H1 (cell line): ENCODE results near the gene SIGLEC14. TPM values are rescaled to one million over a fixed set of nuclear protein-coding genes. Genes with fewer than 3 reads are reported as not detected.

Source experiments
- CTCF ChIA-PET: fragments of 300-600 bp; sonication (Branson Sonifier 250); formaldehyde crosslinking; loops from one replicate; lab custom pipeline; 2021; ENCODE audit not compliant: partially characterized antibody; lab: Charles Lee
- POLR2A ChIA-PET: fragments of 300-600 bp; sonication (Branson Sonifier 250); formaldehyde crosslinking; loops from one replicate; lab custom pipeline; 2021; ENCODE audit warnings: inconsistent platforms; ENCODE audit not compliant: partially characterized antibody; lab: Charles Lee
- DNase-seq, 2 experiments: peaks; one replicate each; pipeline versions ENCODE4 v3.0.0 to v3.0.0-alpha.2; 2010 to 2022; ENCODE audit warnings: low spot score in 2 of 2, low read depth in 1 of 2, mixed read lengths in 1 of 2
- FAIRE-seq: peaks from 2 replicates; lab custom pipeline; 2011; peaks lifted over from hg19 to GRCh38; lab: Jason Lieb, UNC
- H2AFZ ChIP-seq: 2 replicates; pipeline ENCODE4 v1.8.1; 2012; ENCODE audit warnings: low read length, inconsistent platforms
- H2AK5ac ChIP-seq: 2 replicates; pipeline ENCODE4 v1.6.1; 2013; ENCODE audit warnings: low read depth, low read length
- H2BK120ac ChIP-seq: replicated peaks from 2 replicates; pipeline ENCODE3; 2013; ENCODE audit warnings: low read depth, low read length, inconsistent platforms
- H2BK12ac ChIP-seq: 2 replicates; pipeline ENCODE4 v1.6.1; 2013; ENCODE audit warnings: low read depth, low read length
- H2BK15ac ChIP-seq: 2 replicates; pipeline ENCODE4 v1.6.1; 2013; ENCODE audit warnings: low read length
- H2BK20ac ChIP-seq: 2 replicates; pipeline ENCODE4 v1.6.1; 2013; ENCODE audit warnings: low read length
- H2BK5ac ChIP-seq: 2 replicates; pipeline ENCODE4 v1.6.1; 2013; ENCODE audit warnings: low read depth, low read length
- H3K14ac ChIP-seq: 2 replicates; pipeline ENCODE4 v1.6.1; 2013; ENCODE audit warnings: inconsistent platforms; ENCODE audit not compliant: insufficient read length
- H3K18ac ChIP-seq: 2 replicates; pipeline ENCODE4 v1.6.1; 2013; ENCODE audit warnings: low read length; ENCODE audit errors: extremely low read depth
- H3K23ac ChIP-seq: 2 replicates; pipeline ENCODE4 v1.6.1; 2013; ENCODE audit warnings: inconsistent platforms; ENCODE audit not compliant: insufficient read length
- H3K23me2 ChIP-seq: 2 replicates; pipeline ENCODE4 v1.6.1; 2013; ENCODE audit warnings: low read depth, low read length
- H3K27ac ChIP-seq: 2 replicates; pipeline ENCODE4 v1.6.1; 2011; ENCODE audit warnings: low read depth, low read length, inconsistent platforms
- H3K27me3 ChIP-seq, 4 experiments: replicated peaks in 1 of 4; 1 replicate in 1 of 4; 2 replicates in 3 of 4; pipeline versions ENCODE4 v1.6.1 to v1.8.1; 2011 to 2013; ENCODE audit warnings: low read length in 3 of 4, mild to moderate bottlenecking in 3 of 4, inconsistent platforms in 2 of 4, mixed read lengths in 2 of 4, moderate library complexity in 1 of 4; ENCODE audit not compliant: control insufficient read depth in 3 of 4, insufficient read depth in 3 of 4; ENCODE audit errors: extremely low read depth in 1 of 4
- H3K36me3 ChIP-seq, 4 experiments: 2 replicates each; pipeline versions ENCODE4 v1.6.1 to v1.8.1; 2011 to 2013; ENCODE audit warnings: mild to moderate bottlenecking in 4 of 4, low read length in 3 of 4, moderate library complexity in 2 of 4, control low read depth in 1 of 4, inconsistent platforms in 1 of 4; ENCODE audit not compliant: insufficient read depth in 4 of 4, control insufficient read depth in 2 of 4
- H3K4ac ChIP-seq: replicated peaks from 2 replicates; pipeline ENCODE3; 2013; ENCODE audit warnings: low read length, low read depth, mixed read lengths, inconsistent platforms; ENCODE audit not compliant: insufficient read length
- H3K4me1 ChIP-seq, 4 experiments: replicated peaks in 1 of 4; 1 replicate in 1 of 4; 2 replicates in 3 of 4; pipeline versions ENCODE4 v1.6.1 to v1.8.1; 2011 to 2013; ENCODE audit warnings: low read length in 3 of 4, inconsistent platforms in 2 of 4, mixed read lengths in 1 of 4; ENCODE audit not compliant: insufficient read depth in 4 of 4, control insufficient read depth in 3 of 4
- H3K4me2 ChIP-seq, 2 experiments: 2 replicates each; pipeline versions ENCODE4 v1.6.1 to v1.8.1; 2011 to 2013; ENCODE audit warnings: low read depth in 2 of 2, low read length in 2 of 2, control low read depth in 1 of 2, inconsistent platforms in 1 of 2, mild to moderate bottlenecking in 1 of 2; ENCODE audit not compliant: insufficient read depth in 1 of 2
- H3K4me3 ChIP-seq, 4 experiments: fragments of 200-600, 300-600 bp in 1 of 4; sonication (generic), shearing (Covaris generic), sonication (Bioruptor Twin) in 1 of 4; 2 replicates each; pipeline versions ENCODE4 v1.5.1 to v1.8.1; 2011 to 2016; ENCODE audit warnings: low read length in 4 of 4, low read depth in 3 of 4, control low read depth in 2 of 4, inconsistent platforms in 2 of 4, mild to moderate bottlenecking in 2 of 4, mixed read lengths in 1 of 4, moderate library complexity in 1 of 4; ENCODE audit not compliant: insufficient read depth in 2 of 4; ENCODE audit errors: extremely low read depth in 1 of 4
- H3K56ac ChIP-seq: replicated peaks from 2 replicates; pipeline ENCODE3; 2013; ENCODE audit warnings: low read depth, mild to moderate bottlenecking, mixed read lengths, low read length, inconsistent platforms; ENCODE audit not compliant: insufficient read length
- H3K79me1 ChIP-seq: 2 replicates; pipeline ENCODE4 v1.6.1; 2013; ENCODE audit warnings: low read depth, low read length, control low read depth
- H3K79me2 ChIP-seq, 2 experiments: 2 replicates each; pipeline versions ENCODE4 v1.6.1 to v1.8.1; 2012 to 2013; ENCODE audit warnings: low read length in 2 of 2, mild to moderate bottlenecking in 2 of 2, inconsistent platforms in 1 of 2; ENCODE audit not compliant: insufficient read depth in 2 of 2, control insufficient read depth in 1 of 2
- H3K9ac ChIP-seq, 4 experiments: replicated peaks in 1 of 4; 1 replicate in 1 of 4; 2 replicates in 3 of 4; pipeline versions ENCODE4 v1.6.1 to v1.8.1; 2011 to 2013; ENCODE audit warnings: low read depth in 3 of 4, low read length in 3 of 4, control low read depth in 2 of 4, mild to moderate bottlenecking in 2 of 4, moderate library complexity in 2 of 4, inconsistent platforms in 1 of 4; ENCODE audit errors: extremely low read depth in 1 of 4
- H3K9me3 ChIP-seq, 2 experiments: 2 replicates each; pipeline versions ENCODE4 v1.6.1 to v1.8.1; 2012 to 2013; ENCODE audit warnings: mild to moderate bottlenecking in 2 of 2, moderate library complexity in 2 of 2, control low read depth in 1 of 2, inconsistent platforms in 1 of 2, low read depth in 1 of 2, low read length in 1 of 2, mixed read lengths in 1 of 2; ENCODE audit not compliant: insufficient read depth in 2 of 2
- H4K20me1 ChIP-seq, 2 experiments: replicated peaks in 1 of 2; 2 replicates each; pipeline versions ENCODE3 to v1.8.1; 2011 to 2013; ENCODE audit warnings: inconsistent platforms in 2 of 2, low read length in 2 of 2, mild to moderate bottlenecking in 1 of 2; ENCODE audit not compliant: insufficient read depth in 2 of 2, control insufficient read depth in 1 of 2
- H4K5ac ChIP-seq: 2 replicates; pipeline ENCODE4 v1.6.1; 2013; ENCODE audit warnings: low read length, low read depth, mixed read lengths, inconsistent platforms; ENCODE audit not compliant: insufficient read length
- H4K8ac ChIP-seq: 2 replicates; pipeline ENCODE4 v1.8.0; 2013; ENCODE audit warnings: mild to moderate bottlenecking, moderate library complexity, low read length, inconsistent platforms; ENCODE audit not compliant: insufficient read depth; ENCODE audit errors: extremely low read depth
- H4K91ac ChIP-seq: replicated peaks from 2 replicates; pipeline ENCODE3; 2013; ENCODE audit warnings: low read length, mixed read lengths, inconsistent platforms; ENCODE audit not compliant: insufficient read length
- ASH2L ChIP-seq: fragments of 200-600, 300-600 bp; sonication (generic); IDR thresholded peaks from one replicate; pipeline ENCODE4 v1.7.1; 2017; ENCODE audit warnings: low read length
- ATF2 ChIP-seq: IDR thresholded peaks from 2 replicates; pipeline ENCODE4 v1.6.1; 2012; ENCODE audit warnings: low read length, inconsistent platforms
- CTBP2 ChIP-seq: IDR thresholded peaks from 2 replicates; pipeline ENCODE4 v1.7.0; 2011; ENCODE audit warnings: borderline replicate concordance, mild to moderate bottlenecking, moderate library complexity, mixed read lengths, low read length; ENCODE audit not compliant: insufficient read depth, insufficient read length
- EGR1 ChIP-seq: IDR thresholded peaks from 2 replicates; pipeline ENCODE4 v1.6.1; 2011; ENCODE audit warnings: low read depth, low read length, borderline replicate concordance
- PHF8 ChIP-seq: fragments of 200-600 bp; sonication (generic); conservative IDR thresholded peaks from 2 replicates; pipeline ENCODE4 v1.7.1; 2012; ENCODE audit warnings: low read depth, mild to moderate bottlenecking, inconsistent platforms, low read length, moderate library complexity
- POU5F1 ChIP-seq: IDR thresholded peaks from 2 replicates; pipeline ENCODE4 v1.6.1; 2011; ENCODE audit warnings: low read depth, mild to moderate bottlenecking, low read length, moderate library complexity
- RBBP5 ChIP-seq: IDR thresholded peaks from 2 replicates; pipeline ENCODE4 v1.7.1; 2012; ENCODE audit warnings: low read depth, mild to moderate bottlenecking, inconsistent platforms, low read length, moderate library complexity, borderline replicate concordance
- RXRA ChIP-seq: IDR thresholded peaks from 2 replicates; pipeline ENCODE4 v1.6.1; 2011; ENCODE audit warnings: low read depth, mild to moderate bottlenecking, low read length, moderate library complexity; ENCODE audit not compliant: insufficient read depth
- SIN3A ChIP-seq, 2 experiments: IDR thresholded peaks in 1 of 2; conservative IDR thresholded peaks in 1 of 2; 2 replicates each; pipeline ENCODE4 v1.6.1; 2011 to 2012; ENCODE audit warnings: low read length in 2 of 2, improper control_type of control experiment in 1 of 2, low read depth in 1 of 2, mild to moderate bottlenecking in 1 of 2
- WGBS, 2 experiments: shearing (Covaris generic) in 1 of 2; methylation state at CpG; one replicate each; pipeline versions ENCODE4 v1.1.6 to v1.1.7; 2013 to 2015; ENCODE audit warnings: low lambda C conversion rate in 2 of 2, mixed read lengths in 2 of 2, inconsistent platforms in 1 of 2, low coverage in 1 of 2, missing lambda C conversion rate in 1 of 2; ENCODE audit not compliant: insufficient replicate concordance in 2 of 2, insufficient coverage in 1 of 2, insufficient read length in 1 of 2; ENCODE audit errors: extremely low coverage in 1 of 2, missing lambda C conversion rate in 1 of 2; 5-methylcytosine and 5-hydroxymethylcytosine counted together
- polyA plus RNA-seq, 7 experiments: library from polyadenylated mRNA; depleted of rRNA in 3 of 7; stranded (reverse) in 5 of 7; unstranded in 2 of 7; fragments of >200 nt in 5 of 7; fragments of 200-250 nt in 2 of 7; gene quantifications; 1 replicate in 5 of 7; 2 replicates in 1 of 7; 4 replicates in 1 of 7; pipeline versions ENCODE4 v1.2.1 to v1.2.3, GENCODE V29; 2011 to 2013; ENCODE audit warnings: missing spikeins in 2 of 7, mixed read lengths in 2 of 7
- total RNA-seq: library from RNA; stranded (reverse); fragmentation: NEBNext Ultra II Directional; extraction: Animal tissue kit (Norgen Biotek cat#: 25700); gene quantifications from 2 replicates; pipeline ENCODE4 v1.2.1, GENCODE V29; 2021

SIGLEC14 gene
- total and polyA plus RNA-seq, 2 of the 8 experiments (the other 6 are each of a cell fraction or from before 2014, with no cell fraction given): not detected

- H3K23me2 ChIP-seq: peaks cover 23% of the 10 kb centered on the region
- H3K9me3 ChIP-seq: peaks cover 0 to 2% of the 10 kb centered on the region in 2 experiments; a peak in 1 of 4 replicates
- peak overlapping the region; percentile 73 to 97 for H3K4me2 ChIP-seq
- peak overlapping the region; percentile 19 for H3K56ac ChIP-seq
- peak overlapping the region; percentile 9; the same call in 1 of the 2 replicates for H4K8ac ChIP-seq
- DNase-seq (peak in 1 of 2 experiments; percentile 84), FAIRE-seq (no peak)
- 0 out of 2 replicates have a peak overlapping the region, but pooled peaks have one; percentile 3 for H3K27ac ChIP-seq
- no peak overlapping the region for H2BK120ac ChIP-seq
- no peak overlapping the region for H2BK15ac ChIP-seq
- H3K79me2 ChIP-seq: peaks cover 0 to 12% of the 10 kb centered on the region in 2 experiments; a peak in 2 of 4 replicates
- H3K27me3 ChIP-seq: no peaks in the 10 kb centered on the region
- H2AK5ac ChIP-seq: no peak overlapping the region
- H3K9ac ChIP-seq: no peak overlapping the region; a peak in 1 of 7 replicates
- H3K4ac ChIP-seq: no peak overlapping the region
- peaks cover 0 to 18% (median 11%) of the 10 kb centered on the region in 4 experiments; a peak in 5 of 7 replicates for H3K4me1 ChIP-seq
- ChIA-PET POLR2A (interaction anchor here (0.6 to 4.2 kb wide), 4 partner anchors 12 to 801 kb away, joined by 3 to 28 read pairs (median 3); no protein-coding TSS in a partner anchor), CTCF (interaction anchor here (0.7 kb wide), 1 partner anchor 578 kb away, joined by 4 read pairs; no protein-coding TSS in a partner anchor)
- H3K18ac ChIP-seq: peak overlapping the region; percentile 87
- peaks cover 11% of the 10 kb centered on the region for H3K79me1 ChIP-seq
- H3K23ac ChIP-seq: no peak overlapping the region
- H2BK5ac ChIP-seq: peak overlapping the region; percentile 91; the same call in 1 of the 2 replicates
- peak overlapping the region; percentile 75 for H4K91ac ChIP-seq
- H3K36me3 ChIP-seq: no peaks in the 10 kb centered on the region
- H2BK12ac ChIP-seq: peak overlapping the region; percentile 90; the same call in 1 of the 2 replicates
- H2BK20ac ChIP-seq: no peak overlapping the region
- H3K14ac ChIP-seq: no peak overlapping the region
- WGBS, 2 experiments: 6% methylated on average over 3 of the region's 21 CpGs; no CpG with 5 or more reads in 1 of the 2 experiments
- H4K5ac ChIP-seq: peak overlapping the region; percentile 45
- peaks cover 0 to 4% of the 10 kb centered on the region in 2 experiments for H4K20me1 ChIP-seq
- peak overlapping the region; percentile 64 to 75 (median 66) for H3K4me3 ChIP-seq
- no peak overlapping the region for H2AFZ ChIP-seq
- 0 out of 2 replicates have a peak, but pooled peaks have one; percentile 37 for TF ChIP-seq RBBP5
- TF ChIP-seq EGR1: peak; percentile 3; the same call in 1 of the 2 replicates
- TF ChIP-seq POU5F1: no peak
- TF ChIP-seq PHF8: no peak
- peak; percentile 21 for TF ChIP-seq ASH2L
- 0 out of 2 replicates have a peak, but pooled peaks have one; percentile 36 for TF ChIP-seq RXRA
- TF ChIP-seq ATF2: no peak
- TF ChIP-seq SIN3A (conservative IDR thresholded peaks at IDR 0.05 in 1 of 2, IDR thresholded peaks at IDR 0.05 in 1 of 2; ENCODE audit: low read depth in 1 of 2, low read length in 2 of 2): 0 out of 4 replicates have a peak, but pooled peaks of 1 of the 2 experiments have one; percentile 12
- peak; percentile 78 for TF ChIP-seq CTBP2
Observed at GRCh38 chr19:51690454-51691073, 43.9 kb upstream of the SIGLEC14 start.
